ENCODE data around the gene ETV3L.

ETV3L gene

GRCh38 chr1:157091186-157091585 is 8.4 kb downstream of the ETV3L start:
- H3K36me3 ChIP-seq (ENCODE audit: low read depth), result no peaks in the 10 kb centered on the region
- H3K4me3 ChIP-seq (ENCODE audit: severe bottlenecking), result no peak overlapping the region
- no peaks in the 10 kb centered on the region for H3K27me3 ChIP-seq (ENCODE audit: insufficient read depth, poor library complexity, severe bottlenecking)
- H3K4me1 ChIP-seq (ENCODE audit: insufficient read depth, poor library complexity, severe bottlenecking), result no peaks in the 10 kb centered on the region
- DNase-seq (ENCODE audit: low spot score), result no peak
- TF ChIP-seq CTCF (IDR thresholded peaks at IDR 0.05; ENCODE audit: poor library complexity, severe bottlenecking), result no peak
- no peak for ATAC-seq (ENCODE audit: low read depth)
- H3K27ac ChIP-seq (ENCODE audit: poor library complexity, severe bottlenecking), result no peak overlapping the region
- no peaks in the 10 kb centered on the region for H3K9me3 ChIP-seq (ENCODE audit: severe bottlenecking)

DNA sequence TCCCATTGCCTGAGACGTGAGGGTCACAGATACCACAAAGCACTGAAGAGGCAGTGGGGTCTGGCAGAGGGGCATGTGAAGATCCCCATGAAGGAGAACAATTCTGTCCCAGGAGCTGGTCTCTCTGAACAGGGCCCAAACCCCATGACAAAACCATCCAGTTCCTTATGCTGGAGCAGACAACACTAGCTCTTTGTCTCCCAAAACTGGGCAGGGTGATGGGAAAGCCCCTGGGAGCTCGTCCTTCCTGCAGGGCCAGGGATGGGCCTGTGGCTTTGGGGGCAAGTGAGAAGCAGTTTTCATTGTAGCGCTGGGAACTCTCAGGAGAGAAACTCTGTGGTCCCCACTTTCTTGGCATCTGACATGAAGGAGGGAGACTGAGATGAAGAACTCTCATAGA is 8.8 kb downstream of the ETV3L start:
- Histone ChIP-seq H3K9me3 (ENCODE audit: severe bottlenecking) (no peaks in the 10 kb centered on the region), H3K4me3 (ENCODE audit: severe bottlenecking) (no peak overlapping the region), H3K36me3 (ENCODE audit: low read depth) (no peaks in the 10 kb centered on the region), H3K27ac (ENCODE audit: poor library complexity, severe bottlenecking) (no peak overlapping the region), H3K4me1 (ENCODE audit: insufficient read depth, poor library complexity, severe bottlenecking) (no peaks in the 10 kb centered on the region), H3K27me3 (ENCODE audit: insufficient read depth, poor library complexity, severe bottlenecking) (no peaks in the 10 kb centered on the region)
- no peak for TF ChIP-seq CTCF (IDR thresholded peaks at IDR 0.05; ENCODE audit: poor library complexity, severe bottlenecking)
- ATAC-seq (ENCODE audit: low read depth), result no peak
- DNase-seq (ENCODE audit: low spot score), result no peak

GRCh38 chr1:157090196-157090647 is 9.4 kb downstream of the ETV3L start:
- Histone ChIP-seq H3K27ac (ENCODE audit: poor library complexity, severe bottlenecking) (no peak overlapping the region), H3K4me1 (ENCODE audit: insufficient read depth, poor library complexity, severe bottlenecking) (no peaks in the 10 kb centered on the region), H3K36me3 (ENCODE audit: low read depth) (no peaks in the 10 kb centered on the region), H3K9me3 (ENCODE audit: severe bottlenecking) (no peaks in the 10 kb centered on the region), H3K4me3 (ENCODE audit: severe bottlenecking) (no peak overlapping the region), H3K27me3 (ENCODE audit: insufficient read depth, poor library complexity, severe bottlenecking) (no peaks in the 10 kb centered on the region)
- peak; percentile 92 for TF ChIP-seq CTCF (IDR thresholded peaks at IDR 0.05; ENCODE audit: poor library complexity, severe bottlenecking)
- ATAC-seq (ENCODE audit: low read depth), result peak; percentile 87
- DNase-seq (ENCODE audit: low spot score), result no peak

GRCh38 chr1:157089789-157090188 is 9.8 kb downstream of the ETV3L start:
- DNase-seq (ENCODE audit: low spot score) (no peak), ATAC-seq (ENCODE audit: low read depth) (peak; percentile 10; the same call in 1 of the 3 replicates)
- Histone ChIP-seq H3K9me3 (ENCODE audit: severe bottlenecking) (no peaks in the 10 kb centered on the region), H3K36me3 (ENCODE audit: low read depth) (no peaks in the 10 kb centered on the region), H3K4me1 (ENCODE audit: insufficient read depth, poor library complexity, severe bottlenecking) (no peaks in the 10 kb centered on the region), H3K27me3 (ENCODE audit: insufficient read depth, poor library complexity, severe bottlenecking) (no peaks in the 10 kb centered on the region), H3K4me3 (ENCODE audit: severe bottlenecking) (no peak overlapping the region), H3K27ac (ENCODE audit: poor library complexity, severe bottlenecking) (no peak overlapping the region)
- TF ChIP-seq CTCF (IDR thresholded peaks at IDR 0.05; ENCODE audit: poor library complexity, severe bottlenecking), result no peak

DNA sequence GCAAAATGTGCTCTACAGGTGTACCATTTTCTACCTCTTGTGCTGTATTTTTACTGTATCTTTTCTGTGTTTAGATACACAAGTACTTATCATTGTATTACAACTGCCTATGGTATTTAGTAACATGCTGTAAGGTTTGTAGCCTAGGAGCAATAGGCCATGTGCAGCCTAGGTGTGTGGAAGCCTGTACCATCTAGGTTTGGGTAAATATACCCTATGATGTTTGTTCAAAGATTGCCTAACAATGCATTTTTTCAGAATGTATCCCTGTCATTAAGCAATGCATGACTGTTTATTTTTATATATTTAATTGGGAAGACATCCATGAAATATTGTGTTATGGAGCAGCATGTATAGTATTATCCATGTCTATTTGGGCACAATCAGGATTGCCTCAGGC is 11.0 kb downstream of the ETV3L start:
- Histone ChIP-seq H3K27me3 (ENCODE audit: insufficient read depth, poor library complexity, severe bottlenecking) (no peaks in the 10 kb centered on the region), H3K4me3 (ENCODE audit: severe bottlenecking) (no peak overlapping the region), H3K36me3 (ENCODE audit: low read depth) (no peaks in the 10 kb centered on the region), H3K27ac (ENCODE audit: poor library complexity, severe bottlenecking) (no peak overlapping the region), H3K9me3 (ENCODE audit: severe bottlenecking) (no peaks in the 10 kb centered on the region), H3K4me1 (ENCODE audit: insufficient read depth, poor library complexity, severe bottlenecking) (no peaks in the 10 kb centered on the region)
- DNase-seq (ENCODE audit: low spot score) (no peak), ATAC-seq (ENCODE audit: low read depth) (0 out of 3 replicates have a peak, but pooled peaks have one; percentile 26)
- no peak for TF ChIP-seq CTCF (IDR thresholded peaks at IDR 0.05; ENCODE audit: poor library complexity, severe bottlenecking)
